Amniotic stem cell (primary cell): ENCODE measurements around the gene THSD7A.

Source experiments
- DNase-seq: peaks from one replicate; lab custom pipeline; 2025; lab: John Stamatoyannopoulos, UW

The THSD7A gene

GRCh38 chr7:11751807-11752389, 80.1 kb downstream of the THSD7A start:
- no peak for DNase-seq

- DNase-seq = no peak
These were observed 80.7 kb downstream of the THSD7A start for GRCh38 chr7:11751315-11751714.

DNA sequence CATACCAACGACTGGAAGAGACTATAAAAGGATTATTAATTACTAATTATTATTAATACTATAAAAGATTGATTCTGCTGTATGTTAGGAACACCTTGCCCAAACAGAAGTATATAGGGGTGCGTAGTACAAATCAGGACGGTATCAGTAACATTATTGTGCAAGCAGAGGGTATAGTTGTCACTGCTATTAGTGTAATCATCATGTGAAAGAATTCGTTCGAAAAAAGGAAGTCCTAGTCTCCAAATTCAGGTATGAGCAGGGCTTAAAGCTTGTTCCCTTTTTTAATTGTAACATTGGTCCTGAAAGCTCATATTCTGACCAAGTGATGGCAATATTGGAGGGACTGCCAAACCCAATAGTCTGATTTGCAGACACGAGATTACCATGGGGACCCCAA, 81.8 kb downstream of the THSD7A start:
- no peak for DNase-seq

DNA sequence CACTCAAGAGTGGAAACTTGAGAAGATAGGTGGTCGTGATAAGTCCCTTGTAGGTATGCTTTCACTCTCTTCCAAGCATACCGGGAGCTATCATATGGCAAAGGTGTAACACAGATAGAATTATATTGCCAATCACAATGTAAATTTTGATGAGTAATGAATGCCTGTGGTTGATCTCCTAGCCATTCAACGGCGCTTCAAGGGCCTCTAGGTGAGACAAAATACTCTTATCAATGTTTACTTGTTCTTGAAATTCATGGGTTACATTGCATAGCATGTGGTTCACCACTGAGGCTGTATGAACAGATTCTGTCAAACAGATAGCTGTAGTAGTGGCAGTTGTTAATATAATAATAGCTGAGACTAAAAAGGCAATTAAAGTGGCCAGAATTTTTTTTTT, 82.4 kb downstream of the THSD7A start:
- DNase-seq = no peak

- DNase-seq = no peak
These were observed 83.1 kb downstream of the THSD7A start for GRCh38 chr7:11748884-11749283.

DNA sequence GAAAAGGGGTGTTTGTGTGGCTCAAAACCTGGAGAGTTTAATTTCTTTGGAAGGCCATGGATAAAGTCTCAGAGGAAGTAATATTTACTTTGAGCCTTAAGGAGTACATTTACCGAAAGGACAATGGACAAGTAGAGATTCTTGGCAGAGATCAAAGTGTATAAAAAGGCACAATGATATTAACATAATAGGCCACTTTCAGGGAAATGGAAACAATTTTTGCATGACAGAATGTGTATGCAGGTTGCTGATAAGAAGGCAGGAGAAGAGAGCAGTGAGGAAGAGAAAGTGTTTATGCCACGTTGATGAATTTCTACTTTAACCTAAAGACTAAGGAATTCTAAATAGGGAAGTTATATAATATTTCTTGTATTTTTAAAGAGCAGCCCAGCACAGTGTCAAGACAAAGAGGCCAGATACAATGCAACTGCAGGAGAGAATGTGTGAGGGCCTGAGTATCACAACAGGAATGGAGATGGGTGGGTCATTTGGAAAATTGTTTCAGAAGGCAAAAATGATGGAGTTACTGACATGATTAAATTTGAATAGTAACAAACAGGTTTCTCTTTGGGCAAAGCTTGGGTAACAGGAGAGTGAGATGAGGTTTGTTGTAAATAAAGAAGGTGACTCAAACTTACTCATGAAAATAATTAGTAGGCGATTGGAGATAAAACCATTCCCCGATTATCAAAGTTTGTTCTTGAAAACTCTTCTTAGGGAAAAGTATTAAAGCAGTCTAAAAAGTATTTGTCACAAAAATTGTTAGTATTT, 84.1 kb downstream of the THSD7A start:
- DNase-seq = no peak

DNA sequence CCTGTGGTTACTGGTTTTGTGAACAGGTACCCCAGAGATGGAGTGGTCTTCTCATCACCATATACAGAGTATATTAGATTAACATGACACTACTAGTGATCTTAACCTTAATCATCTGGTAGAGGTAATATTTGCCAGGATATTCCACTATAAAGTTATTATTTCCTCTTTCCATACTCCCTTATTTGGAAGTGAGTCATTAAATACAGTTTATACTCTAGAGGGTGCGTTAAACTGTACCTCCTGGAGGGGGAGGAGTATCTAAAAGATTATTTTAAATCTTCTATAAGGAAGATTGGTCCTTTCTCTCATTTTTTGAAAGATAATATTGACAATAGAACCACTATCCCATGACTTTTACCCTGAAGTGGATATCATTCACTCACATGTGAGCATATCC, 85.4 kb downstream of the THSD7A start:
- DNase-seq = no peak

- no peak for DNase-seq
These were observed 88.5 kb downstream of the THSD7A start for GRCh38 chr7:11743548-11743947.

- DNase-seq = no peak
These were observed 89.0 kb downstream of the THSD7A start for GRCh38 chr7:11743016-11743415.

DNA sequence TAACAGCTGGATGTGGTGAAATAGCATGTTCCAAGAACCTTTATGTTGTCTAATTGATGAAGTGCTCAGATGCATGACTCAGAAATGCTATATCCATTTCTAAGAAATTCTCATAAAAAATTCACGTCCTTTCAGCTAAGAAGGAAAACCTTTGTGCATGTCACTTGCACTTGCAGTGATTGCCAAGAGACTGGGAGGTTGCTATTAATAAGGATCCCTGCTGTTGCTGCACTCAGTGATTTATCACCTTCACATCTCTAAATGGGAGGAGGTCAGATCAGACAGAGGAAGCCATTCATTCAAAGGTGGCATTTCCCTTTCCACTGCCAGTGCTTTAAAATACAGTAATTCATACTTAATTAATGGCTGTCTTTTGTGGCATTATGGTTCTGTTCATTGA, 89.5 kb downstream of the THSD7A start:
- DNase-seq = no peak

- DNase-seq = no peak
These were observed 94.3 kb downstream of the THSD7A start for GRCh38 chr7:11737723-11738122.

DNA sequence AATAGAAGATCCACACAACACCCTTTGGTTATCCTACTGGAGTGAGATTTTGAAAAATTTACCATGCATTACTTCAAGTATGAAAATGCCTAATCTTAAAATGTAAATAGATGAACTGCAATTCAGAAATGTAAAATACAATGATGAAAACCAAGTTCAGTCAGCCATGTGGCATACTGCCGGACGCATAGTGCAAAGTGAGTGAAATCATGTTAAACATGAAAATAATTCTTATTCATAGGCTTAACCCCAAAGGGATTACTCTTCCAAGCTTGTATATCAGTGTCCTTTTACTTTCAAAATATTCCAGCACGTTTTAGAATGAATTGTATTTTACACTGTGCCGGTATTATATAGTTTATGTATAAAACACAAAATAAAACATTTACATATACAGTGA, 99.8 kb downstream of the THSD7A start:
- DNase-seq = no peak

GRCh38 chr7:11730725-11731124, 101.3 kb downstream of the THSD7A start:
- no peak for DNase-seq

DNA sequence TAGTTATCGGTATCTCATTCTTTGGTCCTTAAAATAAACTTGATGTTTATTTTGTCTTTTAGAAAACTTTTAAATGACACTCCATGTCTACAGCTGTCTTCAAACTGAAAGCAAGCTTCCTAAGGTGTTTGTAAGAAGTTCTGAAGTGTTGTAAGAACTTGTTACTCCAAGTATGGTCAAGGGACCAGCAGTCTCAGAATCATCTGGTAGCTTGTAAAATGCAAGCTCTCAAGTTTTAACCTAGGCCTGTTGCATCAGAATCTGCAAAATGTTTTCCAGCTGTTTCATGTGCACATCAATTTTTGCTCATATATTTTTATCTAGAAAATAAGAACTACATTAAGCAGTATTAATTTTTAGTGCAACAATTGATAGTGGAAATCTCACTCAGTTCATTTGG, 104.1 kb downstream of the THSD7A start:
- no peak for DNase-seq

- peak; percentile 7 for DNase-seq
These were observed 105.2 kb downstream of the THSD7A start for GRCh38 chr7:11726794-11727155.

DNA sequence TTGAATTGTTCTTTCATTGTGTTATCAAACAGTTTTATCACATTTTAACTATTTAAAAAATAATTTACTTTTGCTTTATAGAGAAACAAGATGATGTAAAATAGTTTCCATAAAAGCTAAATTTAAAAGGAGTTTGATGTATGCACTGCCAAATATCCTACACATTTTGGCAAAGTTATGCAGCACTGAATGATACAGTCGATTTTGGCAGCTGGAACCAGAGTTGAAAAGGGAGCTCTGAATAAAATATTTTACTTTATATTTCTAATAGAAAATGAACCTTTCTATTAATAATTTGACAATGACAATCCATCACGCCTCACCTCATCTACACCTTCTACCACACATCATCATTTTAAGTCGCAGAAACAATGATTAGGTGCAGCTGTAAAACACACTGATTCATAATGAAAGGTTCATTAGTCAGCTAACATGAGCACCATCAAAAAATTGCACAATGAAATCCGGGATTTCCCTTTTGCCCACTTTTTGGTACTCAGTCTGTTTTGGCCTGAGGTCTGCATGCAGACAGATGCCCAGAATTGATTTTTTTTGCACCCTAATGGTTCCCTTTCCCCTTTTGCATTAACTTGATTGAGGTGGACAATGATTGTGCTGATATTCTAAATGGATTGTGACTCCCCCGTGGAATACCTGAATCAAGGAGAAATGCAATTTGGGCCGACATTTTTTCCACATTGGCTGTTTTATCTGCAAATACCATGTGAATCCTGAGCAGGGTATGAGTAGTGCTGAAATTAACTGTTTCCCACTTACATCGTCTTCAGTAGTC, 105.8 kb downstream of the THSD7A start:
- DNase-seq = no peak

- no peak for DNase-seq
These were observed 115.8 kb downstream of the THSD7A start for GRCh38 chr7:11716185-11716584.

GRCh38 chr7:11714676-11715075, 117.3 kb downstream of the THSD7A start:
- no peak for DNase-seq

DNA sequence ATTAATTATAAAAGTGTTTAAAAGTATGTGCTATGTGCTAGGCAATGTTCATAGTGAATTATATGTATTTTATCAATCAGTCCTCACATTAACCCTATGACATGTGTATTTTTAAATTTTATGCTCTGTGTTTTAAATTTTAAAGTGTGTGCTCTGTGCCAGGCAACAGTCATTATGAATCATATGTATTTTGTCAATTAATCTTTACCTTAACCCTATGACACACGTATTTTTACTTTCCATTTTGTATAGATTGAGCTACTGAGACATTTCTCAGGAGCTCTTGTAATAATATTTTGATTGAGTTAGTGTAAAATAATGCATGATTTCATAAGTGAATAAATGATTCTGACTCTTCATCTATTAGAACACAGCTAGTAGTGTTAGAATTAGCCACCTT, 117.8 kb downstream of the THSD7A start:
- no peak for DNase-seq

- DNase-seq = no peak
These were observed 118.6 kb downstream of the THSD7A start for GRCh38 chr7:11713352-11713751.

GRCh38 chr7:11710377-11710776, 121.6 kb downstream of the THSD7A start:
- no peak for DNase-seq

DNA sequence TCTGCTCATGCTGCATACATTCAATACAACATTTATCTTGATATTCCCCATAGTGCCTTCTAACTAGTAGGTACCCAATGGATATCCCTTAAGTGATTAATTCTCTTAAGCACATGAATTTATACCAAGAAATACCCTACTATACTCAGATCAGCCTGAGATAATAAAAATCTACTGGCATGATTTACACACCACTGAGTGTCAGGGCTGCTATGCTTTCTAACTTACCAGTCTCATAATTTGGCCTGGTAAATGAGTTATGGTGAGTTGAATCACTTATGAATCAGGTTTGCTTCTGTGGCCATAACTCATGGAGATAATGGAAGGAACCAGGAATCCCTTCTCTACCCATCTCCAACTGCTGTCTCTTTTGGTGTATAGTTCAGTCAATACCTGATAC, 122.8 kb downstream of the THSD7A start:
- no peak for DNase-seq

GRCh38 chr7:11707606-11708193, 124.3 kb downstream of the THSD7A start:
- no peak for DNase-seq
